Measurements from ENCODE around the gene NFU1.

Gene NFU1

DNA sequence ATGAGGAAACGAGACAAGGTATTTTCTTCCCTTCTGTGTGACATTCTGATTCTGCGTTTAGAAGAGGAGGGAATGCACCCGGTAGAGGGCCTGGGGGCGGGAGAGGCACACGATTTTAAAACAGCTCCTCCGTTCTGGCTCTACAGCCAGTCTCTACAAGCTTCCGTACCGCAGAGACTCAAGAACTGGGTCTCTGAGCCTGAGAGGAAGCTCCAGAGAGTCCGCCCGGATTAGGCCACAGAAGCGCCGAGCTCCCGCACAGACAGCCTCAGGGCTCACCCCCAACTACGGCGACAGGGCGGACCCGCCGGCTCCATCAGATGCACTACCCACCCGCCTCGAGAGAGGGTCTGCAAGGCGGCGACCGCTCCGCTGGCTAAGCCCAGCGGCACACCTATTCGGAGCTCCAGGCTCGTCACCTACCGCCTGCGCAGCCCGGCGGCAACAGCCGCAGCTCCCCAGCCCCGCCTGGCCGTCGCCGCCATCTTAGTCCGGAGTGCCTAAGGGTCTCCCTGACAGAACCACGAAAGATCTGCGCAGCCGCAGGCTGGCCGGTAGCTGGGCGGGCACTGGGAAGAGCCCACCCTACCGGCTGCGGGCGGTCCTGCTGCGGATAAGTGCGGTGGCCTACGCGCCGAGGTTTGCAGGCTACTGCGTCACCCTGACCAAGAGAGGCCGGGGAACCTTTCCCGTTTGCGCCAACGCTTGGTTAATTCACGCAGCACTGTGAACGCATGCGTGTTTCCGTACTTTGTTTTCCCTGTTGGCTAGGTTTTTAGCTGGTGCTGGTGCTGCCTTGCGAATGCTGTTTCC is at the start of gene NFU1:
NFU1 (minus strand) TSS at position 498 of the 813 bp plus-strand sequence; CDS start at position 485, 13 bp downstream.
- peak; percentile 93 for ATAC-seq (ENCODE audit: insufficient read depth, low read depth)
- H3K9ac ChIP-seq (ENCODE audit: low read depth, low read length) = peak within 1 kb of the TSS; percentile 90
- H2AFZ ChIP-seq (ENCODE audit: low read depth, low read length) = peak within 1 kb of the TSS; percentile 84
- H3K9me3 ChIP-seq (ENCODE audit: insufficient read depth, low read length, severe bottlenecking) = no peaks in the 10 kb centered on the region
- no peaks in the 10 kb centered on the region; the same call in 1 of the 2 replicates for H3K36me3 ChIP-seq (ENCODE audit: insufficient read depth, low read length)
- H3K4me1 ChIP-seq (ENCODE audit: insufficient read depth, low read length) = peaks cover 33% of the 10 kb centered on the region
- H3K27me3 ChIP-seq (ENCODE audit: insufficient read depth, low read length, poor library complexity) = no peaks in the 10 kb centered on the region
- TF ChIP-seq, protein P1, sequence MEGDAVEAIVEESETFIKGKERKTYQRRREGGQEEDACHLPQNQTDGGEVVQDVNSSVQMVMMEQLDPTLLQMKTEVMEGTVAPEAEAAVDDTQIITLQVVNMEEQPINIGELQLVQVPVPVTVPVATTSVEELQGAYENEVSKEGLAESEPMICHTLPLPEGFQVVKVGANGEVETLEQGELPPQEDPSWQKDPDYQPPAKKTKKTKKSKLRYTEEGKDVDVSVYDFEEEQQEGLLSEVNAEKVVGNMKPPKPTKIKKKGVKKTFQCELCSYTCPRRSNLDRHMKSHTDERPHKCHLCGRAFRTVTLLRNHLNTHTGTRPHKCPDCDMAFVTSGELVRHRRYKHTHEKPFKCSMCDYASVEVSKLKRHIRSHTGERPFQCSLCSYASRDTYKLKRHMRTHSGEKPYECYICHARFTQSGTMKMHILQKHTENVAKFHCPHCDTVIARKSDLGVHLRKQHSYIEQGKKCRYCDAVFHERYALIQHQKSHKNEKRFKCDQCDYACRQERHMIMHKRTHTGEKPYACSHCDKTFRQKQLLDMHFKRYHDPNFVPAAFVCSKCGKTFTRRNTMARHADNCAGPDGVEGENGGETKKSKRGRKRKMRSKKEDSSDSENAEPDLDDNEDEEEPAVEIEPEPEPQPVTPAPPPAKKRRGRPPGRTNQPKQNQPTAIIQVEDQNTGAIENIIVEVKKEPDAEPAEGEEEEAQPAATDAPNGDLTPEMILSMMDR (IDR thresholded peaks at IDR 0.05; ENCODE audit: borderline replicate concordance, extremely low read depth, low read length, poor library complexity, severe bottlenecking) = peak; percentile 73
- TF ChIP-seq EZH2 (IDR thresholded peaks at IDR 0.05; ENCODE audit: borderline replicate concordance, low read depth, low read length, severe bottlenecking) = no peak
- H3K79me2 ChIP-seq (ENCODE audit: insufficient read depth, low read length) = peaks cover 41% of the 10 kb centered on the region
- H4K20me1 ChIP-seq (ENCODE audit: insufficient read depth, low read length) = no peaks in the 10 kb centered on the region
- peak; percentile 92 for DNase-seq
- H3K4me3 ChIP-seq (ENCODE audit: low read depth in 1 of 2, low read length in 2 of 2) = peak within 1 kb of the TSS; percentile 54 to 77
- H3K4me2 ChIP-seq (ENCODE audit: insufficient read depth, low read length) = peak within 1 kb of the TSS; percentile 86
- H3K27ac ChIP-seq (ENCODE audit: low read length) = peak within 1 kb of the TSS; percentile 90

DNA sequence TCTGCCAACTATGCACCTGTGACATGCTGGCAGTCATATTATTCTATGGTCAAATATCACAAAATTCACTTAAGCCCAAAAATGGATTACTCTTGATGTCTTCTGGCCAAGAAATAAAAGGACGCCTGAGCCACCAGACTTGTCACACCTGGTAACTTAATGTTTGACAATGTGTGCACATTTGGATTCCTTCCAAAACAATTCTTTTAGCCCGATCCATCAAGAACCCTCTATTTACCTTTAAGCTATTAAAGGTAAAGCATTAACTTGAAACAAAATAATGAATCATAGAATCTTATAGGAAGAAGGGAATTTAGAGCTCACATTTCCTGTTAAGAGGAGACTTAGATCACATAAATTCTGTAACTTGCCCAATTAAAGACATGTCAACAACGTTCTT is 46.5 kb upstream of the NFU1 start:
- DNase-seq = no peak
- H3K36me3 ChIP-seq (ENCODE audit: insufficient read depth, low read length) = peaks cover 81% of the 10 kb centered on the region
- no peak overlapping the region for H3K27ac ChIP-seq (ENCODE audit: low read length)

DNA sequence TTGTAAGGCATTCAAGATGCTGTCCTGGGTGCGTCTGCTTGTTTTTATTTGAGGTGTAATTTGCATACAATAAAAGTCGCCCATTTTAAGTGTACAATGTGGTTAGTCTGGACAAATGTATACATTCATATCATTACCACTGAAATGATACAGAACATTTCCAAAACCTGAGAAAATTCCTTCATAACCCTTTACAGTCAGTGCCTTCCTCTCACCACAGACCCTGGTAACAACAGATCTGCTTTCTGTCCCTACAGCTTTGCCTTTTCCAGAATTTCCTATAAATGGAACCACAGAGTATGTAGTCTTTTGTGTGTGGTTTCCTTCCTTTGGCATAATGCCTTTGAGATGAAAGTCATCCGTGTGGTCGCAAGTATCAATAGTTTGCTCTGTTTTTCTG is 45.8 kb upstream of the NFU1 start:
- Histone ChIP-seq H3K9ac (ENCODE audit: low read depth, low read length) (no peak overlapping the region), H2AFZ (ENCODE audit: low read depth, low read length) (no peak overlapping the region), H3K27me3 (ENCODE audit: insufficient read depth, low read length, poor library complexity) (no peaks in the 10 kb centered on the region), H3K9me3 (ENCODE audit: insufficient read depth, low read length, severe bottlenecking) (no peaks in the 10 kb centered on the region), H4K20me1 (ENCODE audit: insufficient read depth, low read length) (no peaks in the 10 kb centered on the region), H3K4me2 (ENCODE audit: insufficient read depth, low read length) (no peak overlapping the region), H3K79me2 (ENCODE audit: insufficient read depth, low read length) (no peaks in the 10 kb centered on the region), H3K27ac (ENCODE audit: low read length) (no peak overlapping the region), H3K36me3 (ENCODE audit: insufficient read depth, low read length) (peaks cover 77% of the 10 kb centered on the region), H3K4me3 (ENCODE audit: low read depth in 1 of 2, low read length in 2 of 2) (no peak overlapping the region), H3K4me1 (ENCODE audit: insufficient read depth, low read length) (no peaks in the 10 kb centered on the region)
- DNase-seq = no peak
- no peak for ATAC-seq (ENCODE audit: insufficient read depth, low read depth)
- TF ChIP-seq, protein P1 (IDR thresholded peaks at IDR 0.05; ENCODE audit: borderline replicate concordance, extremely low read depth, low read length, poor library complexity, severe bottlenecking) = no peak
- no peak for TF ChIP-seq EZH2 (IDR thresholded peaks at IDR 0.05; ENCODE audit: borderline replicate concordance, low read depth, low read length, severe bottlenecking)

More for the DNA sequence above, 46.5 kb upstream of the NFU1 start:
- Histone ChIP-seq H3K4me2 (ENCODE audit: insufficient read depth, low read length) (no peak overlapping the region), H2AFZ (ENCODE audit: low read depth, low read length) (no peak overlapping the region), H3K9me3 (ENCODE audit: insufficient read depth, low read length, severe bottlenecking) (no peaks in the 10 kb centered on the region), H3K4me1 (ENCODE audit: insufficient read depth, low read length) (no peaks in the 10 kb centered on the region), H3K4me3 (ENCODE audit: low read depth in 1 of 2, low read length in 2 of 2) (no peak overlapping the region), H3K9ac (ENCODE audit: low read depth, low read length) (no peak overlapping the region), H3K27me3 (ENCODE audit: insufficient read depth, low read length, poor library complexity) (no peaks in the 10 kb centered on the region), H4K20me1 (ENCODE audit: insufficient read depth, low read length) (no peaks in the 10 kb centered on the region), H3K79me2 (ENCODE audit: insufficient read depth, low read length) (no peaks in the 10 kb centered on the region)
- no peak for TF ChIP-seq EZH2 (IDR thresholded peaks at IDR 0.05; ENCODE audit: borderline replicate concordance, low read depth, low read length, severe bottlenecking)
- TF ChIP-seq, protein P1 (IDR thresholded peaks at IDR 0.05; ENCODE audit: borderline replicate concordance, extremely low read depth, low read length, poor library complexity, severe bottlenecking) = no peak
- ATAC-seq (ENCODE audit: insufficient read depth, low read depth) = no peak
